ENCODE measurements around the gene TBL2.
A peak's percentile ranks its signal among the peaks of the same experiment; 100 is the strongest.
"Not testable (repeated sequence)": the region's sequence is repeated elsewhere in the genome, so short reads cannot be mapped to it uniquely, and the experiment has no call there.

TBL2 gene

DNA sequence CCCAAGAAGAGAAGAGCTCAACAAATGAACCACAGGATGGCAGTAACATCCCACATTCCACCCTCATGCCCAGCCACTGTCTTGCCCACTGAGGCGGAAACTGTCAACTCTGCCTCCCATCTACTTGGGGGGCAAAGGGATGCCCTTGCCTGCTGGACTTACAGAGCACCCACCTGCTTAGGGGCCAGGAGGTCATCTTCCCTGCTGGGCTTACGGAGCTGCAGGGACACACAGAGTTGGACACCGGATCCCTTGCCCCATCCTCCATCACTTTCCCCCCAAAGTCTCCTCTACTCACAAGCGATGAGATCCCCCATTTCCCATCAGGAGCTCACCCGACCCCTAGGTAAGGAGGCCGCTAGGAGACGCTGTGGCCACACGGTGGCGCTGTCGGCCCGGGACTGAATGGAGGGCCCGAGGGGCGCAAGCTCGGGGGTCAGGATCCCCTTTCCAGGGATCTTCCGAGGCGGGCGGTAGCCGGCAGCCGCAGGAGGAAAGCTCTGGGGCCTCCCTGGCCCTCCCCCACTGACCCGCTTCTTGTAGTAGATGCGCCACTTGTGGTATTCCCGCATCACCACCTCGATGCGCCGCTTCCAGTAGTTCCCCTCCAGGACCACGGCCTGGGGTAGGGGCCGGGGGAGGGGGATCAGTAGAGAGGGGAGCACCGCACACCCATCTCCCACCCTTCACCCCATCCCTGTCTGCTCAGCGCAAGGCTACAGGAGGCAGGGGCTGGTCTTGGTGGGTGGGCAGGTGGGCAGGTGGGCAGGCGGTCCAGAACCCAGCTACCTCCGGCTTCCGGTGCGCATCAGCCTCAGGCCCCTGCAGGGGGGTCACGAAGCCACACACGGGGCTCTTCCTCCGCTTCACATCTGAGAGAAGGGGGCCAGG is 28.7 kb upstream of the TBL2 start:
- DNase-seq = peak in 1 of 2 experiments; percentile 68

DNA sequence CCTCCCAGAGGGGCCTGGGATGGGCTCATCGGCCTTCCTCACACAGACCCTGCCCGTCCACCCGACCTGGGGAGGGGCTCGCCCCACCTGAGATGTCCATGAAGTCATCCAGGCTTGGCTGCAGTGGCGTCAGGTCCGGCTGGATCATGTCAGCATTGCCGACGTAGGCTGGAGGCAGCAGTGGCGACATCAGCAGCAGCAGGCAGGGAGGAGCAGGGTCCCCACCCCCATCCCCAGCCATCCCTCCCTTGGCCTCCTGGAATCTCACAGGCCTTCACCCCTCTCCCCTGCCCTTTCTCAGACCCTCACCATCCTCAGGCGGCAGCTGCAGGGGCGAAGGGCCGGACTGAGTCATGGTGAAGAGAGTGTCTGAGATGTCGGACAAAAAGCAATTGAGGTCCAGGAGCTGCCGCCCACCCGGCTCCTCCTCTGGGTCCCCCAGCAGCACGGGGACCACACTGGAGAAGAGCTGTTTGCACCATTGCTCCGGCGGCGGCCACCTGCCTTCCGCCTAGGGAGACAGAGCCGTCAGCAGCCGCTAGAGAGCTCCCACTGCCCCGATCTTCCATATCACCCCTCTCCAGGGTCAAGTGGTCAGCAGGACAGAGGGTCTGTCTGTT is 27.3 kb upstream of the TBL2 start:
- no peak for DNase-seq

DNA sequence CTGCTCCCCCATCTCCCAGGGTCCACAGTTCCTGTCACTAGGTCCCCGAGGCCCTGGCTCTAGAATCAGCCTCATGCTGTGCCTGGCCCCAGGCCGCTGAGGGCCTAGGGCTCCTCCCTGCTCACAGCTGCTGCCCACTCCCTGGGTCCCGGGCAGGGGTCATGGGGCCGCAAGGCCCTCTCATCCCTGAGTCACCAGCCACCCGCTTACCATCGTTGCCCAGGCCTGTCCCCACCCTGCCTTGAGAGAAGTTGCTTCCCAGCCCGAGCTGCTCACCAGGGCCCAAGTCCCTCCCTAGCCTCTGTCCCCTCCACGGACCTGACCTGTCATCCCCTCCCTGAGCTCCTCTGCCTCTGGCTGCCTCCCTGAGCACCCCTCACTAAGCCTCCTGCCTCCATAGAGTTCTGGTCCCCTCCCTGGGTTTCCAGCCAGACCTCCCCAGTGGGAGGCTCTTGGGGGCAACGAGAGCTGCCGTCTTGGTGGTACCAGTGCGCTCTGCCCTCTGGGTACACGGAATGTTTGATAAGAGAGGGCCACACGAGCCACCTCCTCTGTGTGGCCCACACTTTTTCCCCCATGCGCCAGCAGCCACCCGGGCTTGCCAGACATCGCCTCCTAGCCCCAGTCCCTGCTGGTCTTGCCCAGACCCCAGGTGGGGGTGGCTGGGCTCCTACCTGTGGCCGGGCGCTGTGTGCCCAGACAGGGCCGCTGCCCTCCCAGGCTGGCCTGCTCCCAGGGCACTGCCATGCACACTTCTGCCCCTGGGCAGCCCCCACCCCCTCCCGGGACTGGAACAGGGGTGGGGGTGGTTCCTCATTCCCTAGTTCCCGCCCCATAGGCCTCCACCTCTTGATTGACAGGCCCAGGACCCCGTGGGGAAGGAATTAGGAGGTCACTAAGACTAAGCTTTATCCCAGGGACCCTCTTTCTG is 24.6 kb upstream of the TBL2 start:
- no peak for DNase-seq

DNA sequence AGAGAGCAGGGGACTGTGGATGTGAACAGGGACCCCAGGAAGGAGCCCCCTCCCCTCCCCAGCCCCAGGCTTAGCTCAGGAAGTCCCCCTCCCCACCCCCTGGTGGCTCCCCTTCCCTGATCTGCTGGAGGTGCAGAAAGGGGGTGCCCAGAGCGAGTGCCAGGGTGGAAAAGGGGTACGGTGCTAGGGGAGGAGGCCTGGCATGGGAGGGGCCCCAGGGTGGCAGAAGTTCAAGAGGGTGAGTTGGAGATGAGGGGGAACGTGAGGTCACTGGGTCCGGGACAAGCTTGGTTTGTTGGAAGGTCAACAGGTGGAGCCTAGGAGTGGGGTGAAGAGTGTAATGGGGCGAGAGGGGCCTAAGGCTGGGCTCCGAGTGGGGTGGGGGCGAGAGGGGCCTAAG is 21.5 kb upstream of the TBL2 start:
- no peak for DNase-seq

DNA sequence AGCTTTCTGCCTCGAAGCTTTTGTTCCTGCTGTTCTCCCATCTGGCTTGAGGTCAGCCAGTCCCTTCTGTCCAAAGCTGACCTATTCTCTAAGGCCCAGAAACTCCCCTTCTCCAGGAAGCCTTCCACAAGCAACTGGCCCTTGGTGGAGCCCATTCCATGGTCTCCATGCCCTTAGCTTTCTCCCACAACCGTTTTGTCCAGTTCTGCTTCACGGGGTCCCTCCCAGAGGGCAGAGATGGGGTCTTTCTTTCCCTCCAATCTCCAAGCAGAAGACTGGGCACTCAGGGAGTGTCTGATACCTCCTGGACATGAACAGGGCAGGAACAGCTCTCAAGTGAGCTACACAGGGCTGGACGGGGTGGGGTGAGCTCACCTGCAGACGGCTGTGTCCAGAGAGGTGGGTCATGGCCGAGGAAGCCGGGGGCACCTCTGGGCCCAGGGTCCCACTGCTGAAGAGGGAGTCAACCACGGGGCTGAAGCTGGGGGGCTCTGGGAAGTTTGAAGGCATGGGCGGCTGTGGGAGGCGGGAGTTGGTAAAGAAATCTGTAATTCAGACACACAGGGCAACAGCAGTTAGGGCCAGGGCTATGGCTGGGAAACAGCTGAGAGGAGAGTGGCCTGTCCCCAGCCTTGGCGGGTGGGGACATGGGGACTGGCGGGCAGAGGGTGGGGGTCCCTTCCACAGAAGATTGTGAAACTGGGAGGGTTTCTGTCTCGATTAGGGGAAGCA is 20.9 kb upstream of the TBL2 start:
- no peak for DNase-seq

DNA sequence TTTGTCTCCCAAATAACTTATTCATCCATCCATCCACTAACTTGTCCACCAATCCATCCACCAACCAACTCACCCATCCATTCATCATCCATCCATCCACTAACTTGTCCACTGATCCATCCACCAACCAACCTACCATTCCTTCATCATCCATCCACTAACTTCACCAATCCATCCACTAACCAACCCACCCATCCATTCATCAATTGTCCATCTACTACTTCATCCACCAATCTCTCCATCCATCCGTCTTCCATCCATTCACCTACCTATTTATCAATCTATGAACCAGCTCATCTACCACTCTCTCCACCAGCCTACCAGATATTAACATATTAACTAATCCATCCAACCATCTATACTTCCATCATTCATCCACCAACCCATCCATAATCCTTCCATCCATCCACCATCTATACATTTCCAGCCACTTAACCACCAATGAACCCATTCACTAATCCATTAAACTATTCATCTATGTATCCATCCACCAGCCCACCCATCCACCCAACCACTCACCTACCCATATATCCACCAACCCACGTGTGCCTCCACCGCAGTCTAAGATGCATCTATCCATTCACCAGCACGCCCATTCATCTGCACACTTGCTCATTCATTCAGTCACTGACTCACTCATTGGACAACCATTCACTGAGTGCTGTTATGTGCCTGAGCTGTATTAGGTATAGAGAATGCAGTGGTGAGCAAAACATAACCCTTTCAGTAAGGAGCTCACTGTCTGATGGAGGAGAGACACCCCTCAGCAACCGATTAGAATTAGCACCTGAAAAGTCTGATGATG is 19.8 kb upstream of the TBL2 start:
- DNase-seq = no peak

DNA sequence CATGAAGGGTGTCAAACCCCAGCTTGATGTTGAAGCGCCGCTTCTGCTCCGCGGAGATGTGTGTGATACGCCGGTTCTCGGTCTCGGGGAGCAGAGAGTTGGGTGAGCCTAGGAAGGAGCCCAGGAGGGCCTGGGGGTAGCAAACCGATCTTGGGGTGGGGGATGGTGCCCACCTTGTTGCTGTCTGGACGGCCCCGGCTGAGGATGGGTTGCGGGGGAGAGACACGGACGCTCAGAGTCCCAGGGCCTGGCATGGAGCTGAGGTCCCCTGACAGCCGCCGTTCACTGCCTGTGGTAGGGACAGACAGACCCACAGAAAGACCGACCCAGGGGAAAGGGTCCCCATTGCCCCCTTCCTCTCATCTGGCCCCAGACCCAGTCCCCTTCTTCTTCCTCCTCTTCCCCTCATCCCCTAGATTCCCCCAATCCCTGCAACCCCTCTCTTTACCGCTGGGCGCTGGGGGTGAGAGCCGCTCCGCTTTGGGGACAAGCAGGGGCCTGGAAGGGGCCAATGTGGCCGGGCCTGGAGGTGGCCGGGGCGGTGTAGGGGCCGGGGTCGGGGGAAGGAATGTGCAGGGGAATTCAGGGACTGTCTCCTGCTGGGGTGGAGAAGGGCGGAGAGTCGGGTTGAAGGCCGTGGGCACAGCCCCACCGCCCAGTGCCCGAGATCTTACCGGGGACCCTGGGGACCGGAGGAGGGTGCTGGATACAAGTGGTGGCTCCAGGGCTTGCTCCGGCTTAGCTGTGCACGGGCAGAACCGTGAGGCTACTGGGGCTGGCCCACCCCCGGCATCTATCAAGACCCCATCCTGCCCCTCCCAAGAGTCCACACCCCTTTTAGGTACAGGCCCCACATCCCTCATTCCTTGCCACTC is 18.0 kb upstream of the TBL2 start:
- no peak for DNase-seq

DNA sequence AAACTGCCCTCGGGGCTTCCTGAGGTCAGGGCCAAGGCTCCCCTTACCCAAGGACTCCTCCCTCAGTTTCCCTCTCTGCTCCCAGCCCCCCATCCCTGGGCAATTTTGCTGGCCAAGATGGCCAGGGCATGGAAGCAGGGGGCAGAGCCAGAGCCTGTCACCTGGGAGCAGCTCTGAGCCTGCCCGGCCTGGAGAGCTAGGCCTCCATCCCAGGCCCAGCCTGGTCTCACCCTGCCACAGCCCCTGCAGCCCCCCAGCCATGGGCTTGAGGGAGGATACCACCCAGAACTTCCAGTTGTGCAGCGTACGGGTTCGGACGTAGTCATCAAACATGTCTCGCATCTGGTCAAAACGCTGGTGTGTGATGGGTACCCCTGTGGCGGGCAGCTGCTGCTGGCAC is 17.0 kb upstream of the TBL2 start:
- no peak for DNase-seq

DNA sequence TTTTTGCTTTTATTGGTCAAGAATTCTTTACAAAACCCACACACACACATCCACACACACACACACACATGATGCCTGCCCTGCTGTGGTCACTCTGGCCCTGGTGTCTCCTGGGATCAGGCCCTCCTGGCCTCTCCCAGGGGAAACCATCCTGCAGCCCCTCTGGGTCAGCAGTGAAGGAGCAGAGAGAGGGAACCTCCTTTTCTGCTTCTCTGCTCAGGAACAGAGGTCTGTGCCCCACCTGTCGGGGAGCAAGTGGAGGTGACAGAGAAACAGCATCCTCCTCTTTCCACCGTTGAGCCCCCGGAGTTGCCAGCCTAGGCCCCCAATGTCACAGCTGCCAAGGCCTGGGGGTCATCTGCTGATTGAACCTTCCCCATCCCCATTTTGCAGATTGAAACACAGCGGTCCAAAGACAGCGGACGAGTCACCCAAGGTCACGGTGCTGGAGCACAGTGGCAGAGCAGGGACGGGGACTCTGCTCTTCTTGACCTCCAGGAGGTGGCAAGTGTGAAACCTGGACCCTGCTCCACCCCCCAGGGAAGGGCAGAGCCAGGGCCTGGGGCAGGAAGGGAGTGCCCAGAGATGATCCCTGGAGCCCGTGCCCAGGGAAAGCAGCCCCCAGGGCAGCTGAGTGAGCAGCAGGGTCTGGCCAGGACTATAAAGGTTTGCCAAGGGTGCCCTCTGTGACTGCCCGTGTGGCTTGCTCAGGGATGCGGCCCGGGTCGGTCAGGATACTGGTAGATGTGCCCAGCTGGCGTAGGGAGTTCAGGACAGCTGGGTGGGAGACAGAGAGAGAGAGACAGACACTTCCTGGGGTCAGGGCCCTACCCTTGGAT is 15.0 kb upstream of the TBL2 start:
- no peak for DNase-seq

DNA sequence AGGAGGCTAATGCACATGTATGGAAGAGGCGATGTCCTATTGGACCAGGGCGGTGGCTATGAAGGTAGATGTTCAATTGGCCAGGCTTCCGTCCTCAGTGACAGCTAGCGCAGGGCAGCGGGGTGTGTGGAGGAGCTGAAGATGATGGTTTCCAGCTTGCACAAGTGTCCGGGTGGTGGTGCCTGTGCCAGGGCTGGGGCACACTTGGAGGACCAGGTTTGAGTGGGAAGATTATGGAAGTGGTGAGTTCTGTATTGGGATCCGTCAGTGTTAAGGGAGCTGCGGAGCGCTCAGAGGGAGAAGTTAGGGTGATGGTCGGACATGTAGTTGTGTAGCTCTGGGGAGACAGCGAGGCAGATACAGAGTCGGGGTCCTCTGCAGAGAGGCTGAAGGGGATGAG is 8.5 kb upstream of the TBL2 start:
- no peak for DNase-seq

DNA sequence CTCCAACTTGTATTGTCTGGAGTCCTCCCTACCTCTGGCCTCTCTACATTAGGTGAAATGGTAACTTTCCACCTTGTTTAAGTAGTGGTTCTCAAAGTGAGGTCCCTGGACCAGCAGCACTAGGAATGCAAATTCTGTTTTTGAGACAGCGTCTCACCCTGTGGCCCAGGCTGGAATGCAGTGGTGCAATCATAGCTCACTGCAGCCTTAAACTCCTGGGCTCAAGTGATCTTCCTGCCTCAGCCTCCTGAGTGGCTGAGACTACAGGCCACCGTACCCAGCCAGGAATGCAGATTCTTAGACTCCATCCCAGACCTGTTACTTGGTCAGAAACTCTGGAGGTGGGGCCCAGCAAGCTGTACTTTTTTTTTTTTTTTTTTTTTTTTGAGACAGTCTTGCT is 6.8 kb upstream of the TBL2 start:
- no peak for DNase-seq

DNA sequence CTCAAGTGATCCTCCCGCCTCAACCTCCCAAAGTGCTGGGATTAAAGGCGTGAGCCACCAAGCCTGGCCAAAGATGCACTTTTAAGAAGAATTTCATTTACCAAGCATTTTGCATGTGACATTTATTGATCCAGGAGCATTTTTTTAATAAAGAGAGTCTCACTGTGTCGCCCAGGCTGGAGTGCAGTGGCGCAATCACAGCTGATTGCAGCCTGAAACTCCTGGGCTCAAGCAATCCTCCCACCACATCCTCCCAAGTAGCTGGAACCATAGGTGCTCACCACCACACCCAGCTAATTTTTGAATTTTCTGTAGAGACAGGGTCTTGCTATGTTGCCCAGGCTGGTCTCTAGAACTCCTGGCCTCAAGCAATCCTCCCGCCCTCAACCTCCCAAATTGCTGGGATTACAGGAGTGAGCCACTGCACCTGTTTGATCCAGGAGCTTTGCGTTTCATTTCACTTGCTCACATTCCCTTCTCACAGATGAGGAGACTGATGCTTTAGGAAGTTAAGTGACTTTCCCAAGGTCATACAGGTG is 4.4 kb upstream of the TBL2 start:
- DNase-seq = no peak

DNA sequence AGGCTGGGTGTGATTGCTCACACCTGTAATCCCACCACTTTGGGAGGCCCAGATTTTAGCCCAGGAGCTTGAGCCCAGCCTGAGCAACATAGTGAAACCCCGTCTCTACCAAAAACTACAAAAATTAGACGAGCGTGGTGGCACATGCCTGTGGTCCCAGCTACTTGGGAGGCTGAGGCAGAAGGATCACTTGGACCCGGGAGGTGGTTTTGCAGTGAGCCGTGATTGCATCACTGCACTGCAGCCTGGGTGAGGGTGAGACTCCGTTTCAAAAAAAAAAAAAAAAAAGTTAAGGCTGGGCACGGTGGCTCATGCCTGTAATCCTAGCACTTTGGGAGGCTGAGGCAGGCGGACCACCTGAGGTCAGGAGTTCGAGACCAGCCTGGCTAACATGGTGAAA is 2.6 kb upstream of the TBL2 start:
- not testable (repeated sequence) for DNase-seq

DNA sequence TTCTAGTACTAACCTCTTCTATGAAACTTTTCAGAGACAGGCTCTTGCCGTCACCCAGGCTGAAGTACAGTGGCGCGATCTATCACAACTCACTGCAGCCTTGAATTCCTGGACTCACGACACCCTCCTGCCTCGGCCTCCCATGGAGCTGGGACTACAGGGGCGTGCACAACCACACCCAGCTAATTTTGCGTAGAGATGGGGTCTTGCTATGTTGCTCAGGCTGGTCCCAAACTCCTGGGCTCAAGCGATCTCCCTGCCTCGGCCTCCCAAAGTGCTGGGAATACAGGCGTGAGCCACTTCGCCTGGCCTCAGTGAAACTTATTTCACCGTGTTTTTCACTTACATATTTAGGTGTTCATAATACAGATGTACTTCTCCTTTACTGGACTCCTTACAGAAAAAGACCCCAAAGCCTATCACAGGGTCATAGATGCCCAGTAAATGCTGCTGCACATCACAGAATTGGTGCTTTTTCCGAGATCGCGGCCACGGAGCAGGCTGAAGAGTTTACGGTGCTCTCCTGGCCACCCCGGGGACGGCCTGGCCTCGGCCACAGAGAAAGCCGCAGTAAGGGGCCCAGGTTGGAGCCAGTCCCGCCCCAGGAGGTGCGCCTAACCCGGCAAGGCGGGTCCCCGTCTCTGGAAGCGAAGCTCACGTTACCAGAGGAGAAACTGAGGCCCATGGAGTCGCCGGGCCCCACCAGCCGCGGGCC is 595 bp downstream of the TBL2 start:
- DNase-seq = peak in 1 of 2 experiments; percentile 43

DNA sequence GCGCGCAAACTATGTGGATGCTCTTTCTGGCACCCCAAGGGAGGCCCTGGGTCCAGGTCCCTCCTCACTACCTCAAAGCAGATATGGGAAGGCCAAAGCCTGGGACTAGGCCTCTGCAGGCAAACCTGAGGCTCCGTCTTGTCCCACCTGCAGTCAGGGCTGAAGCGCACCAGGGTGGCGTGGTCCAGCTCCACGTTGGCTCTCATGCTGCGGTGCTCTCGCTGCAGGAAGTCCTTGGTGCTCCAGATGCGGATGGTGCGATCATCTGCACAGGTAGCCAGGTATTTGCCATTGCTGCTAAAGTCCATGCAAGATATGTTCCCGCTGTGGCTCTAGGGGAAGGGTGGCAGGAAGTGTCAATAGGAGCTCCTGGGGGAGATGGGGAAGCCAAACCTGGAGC is 4.6 kb downstream of the TBL2 start:
- no peak for DNase-seq

DNA sequence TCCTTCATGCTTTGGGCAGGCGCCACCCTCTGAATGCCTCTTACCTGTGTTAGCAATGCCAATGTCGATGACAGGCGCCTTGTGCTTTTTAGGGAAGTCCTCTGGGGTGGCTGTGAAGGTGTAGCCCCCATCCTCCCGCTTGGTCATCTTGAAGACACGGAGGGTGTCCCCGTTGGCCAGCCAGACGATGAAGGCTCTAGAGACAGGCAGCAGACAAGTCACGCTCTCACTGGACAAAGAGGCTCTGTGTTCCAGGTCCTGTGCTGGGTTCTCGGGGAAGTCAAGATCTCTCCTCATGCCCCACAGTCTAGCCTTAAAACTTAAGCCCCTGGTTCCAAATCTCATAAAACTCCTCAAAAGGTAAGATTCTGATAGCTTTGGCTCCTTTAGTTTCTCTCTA is 5.1 kb downstream of the TBL2 start:
- no peak for DNase-seq

DNA sequence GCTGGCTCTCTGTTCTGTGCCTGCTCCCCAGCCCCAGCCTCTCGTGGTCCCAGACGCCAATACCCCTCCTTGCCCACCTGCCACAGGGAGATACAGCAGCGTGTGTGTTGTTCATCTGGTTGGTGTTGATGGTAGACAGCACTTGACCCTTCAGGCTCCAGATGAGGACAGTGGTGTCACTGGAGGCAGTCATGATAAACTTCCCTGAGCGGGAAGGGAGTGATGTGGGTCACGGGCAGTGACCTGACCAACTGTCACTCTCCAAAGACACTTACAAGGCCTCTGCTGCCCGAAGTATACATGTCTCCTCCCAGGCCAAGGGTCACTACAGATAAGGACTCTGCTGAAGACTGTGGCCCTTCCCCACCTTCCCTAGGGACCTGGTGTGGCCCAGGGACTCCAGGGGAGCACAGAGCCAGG is 5.6 kb downstream of the TBL2 start:
- DNase-seq = no peak

DNA sequence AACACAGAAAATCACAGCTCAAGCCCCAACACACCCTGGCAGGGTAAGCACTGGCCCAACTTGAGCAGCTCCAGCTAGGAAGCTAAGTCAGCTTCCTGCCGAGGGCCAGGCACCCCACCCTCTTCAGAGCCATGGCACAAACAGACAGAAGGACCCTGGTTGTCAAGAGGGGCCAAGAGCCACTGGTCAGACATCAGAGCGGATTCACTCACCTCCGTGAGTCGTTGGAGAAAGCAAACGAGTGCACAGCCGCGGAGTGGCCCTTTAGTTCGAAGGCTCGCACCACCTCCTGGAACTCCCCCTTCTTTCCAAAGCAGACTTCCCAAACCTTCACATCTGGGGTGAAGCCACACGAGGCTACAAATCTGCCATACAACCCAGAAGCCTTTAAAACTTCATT is 7.4 kb downstream of the TBL2 start:
- no peak for DNase-seq

DNA sequence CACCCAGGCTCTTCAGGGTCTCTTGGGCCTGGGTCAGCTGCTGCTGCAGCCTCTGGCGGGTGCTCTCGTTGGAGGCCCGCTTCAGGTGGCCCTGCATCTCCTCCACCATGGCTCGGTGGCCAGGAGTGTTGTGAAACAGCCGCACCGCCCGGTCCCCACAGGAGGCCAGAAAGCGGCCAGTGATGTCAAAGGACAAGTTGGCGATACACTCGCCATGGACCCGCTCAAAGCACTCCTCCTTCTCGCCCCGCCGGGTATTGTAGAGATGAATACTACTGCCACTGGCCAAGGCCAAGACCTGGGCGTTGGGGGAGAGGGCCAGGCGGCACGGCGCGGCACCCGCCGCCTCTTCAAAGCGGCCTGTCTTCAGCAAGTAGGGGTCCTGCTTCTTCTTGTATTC is 7.9 kb downstream of the TBL2 start:
- no peak for DNase-seq

Measured in NCI-H526 (cell line).